ENCODE measurements around the gene DYNLRB1.
"Not testable (repeated sequence)": the region's sequence is repeated elsewhere in the genome, so short reads cannot be mapped to it uniquely, and the experiment has no call there.

DNA sequence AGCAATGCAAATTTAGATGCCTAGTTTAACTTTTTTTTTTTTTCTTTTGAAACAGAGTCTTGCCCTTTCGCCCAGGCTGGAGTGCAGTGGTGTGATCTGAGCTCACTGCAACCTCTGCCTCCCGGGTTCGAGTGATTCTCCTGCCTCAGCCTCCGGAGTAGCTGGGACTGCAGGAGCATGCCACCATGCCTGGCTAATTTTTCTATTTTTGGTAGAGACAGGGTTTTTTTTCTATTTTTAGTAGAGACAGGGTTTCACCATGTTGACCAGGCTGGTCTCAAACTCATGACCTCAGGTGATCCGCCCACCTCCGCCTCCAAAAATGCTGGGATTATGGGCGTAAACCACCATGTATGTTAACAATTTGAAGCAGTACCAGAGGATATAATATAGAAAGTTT lies 2.6 kb downstream of the DYNLRB1 start:
- TF ChIP-seq, protein P1, sequence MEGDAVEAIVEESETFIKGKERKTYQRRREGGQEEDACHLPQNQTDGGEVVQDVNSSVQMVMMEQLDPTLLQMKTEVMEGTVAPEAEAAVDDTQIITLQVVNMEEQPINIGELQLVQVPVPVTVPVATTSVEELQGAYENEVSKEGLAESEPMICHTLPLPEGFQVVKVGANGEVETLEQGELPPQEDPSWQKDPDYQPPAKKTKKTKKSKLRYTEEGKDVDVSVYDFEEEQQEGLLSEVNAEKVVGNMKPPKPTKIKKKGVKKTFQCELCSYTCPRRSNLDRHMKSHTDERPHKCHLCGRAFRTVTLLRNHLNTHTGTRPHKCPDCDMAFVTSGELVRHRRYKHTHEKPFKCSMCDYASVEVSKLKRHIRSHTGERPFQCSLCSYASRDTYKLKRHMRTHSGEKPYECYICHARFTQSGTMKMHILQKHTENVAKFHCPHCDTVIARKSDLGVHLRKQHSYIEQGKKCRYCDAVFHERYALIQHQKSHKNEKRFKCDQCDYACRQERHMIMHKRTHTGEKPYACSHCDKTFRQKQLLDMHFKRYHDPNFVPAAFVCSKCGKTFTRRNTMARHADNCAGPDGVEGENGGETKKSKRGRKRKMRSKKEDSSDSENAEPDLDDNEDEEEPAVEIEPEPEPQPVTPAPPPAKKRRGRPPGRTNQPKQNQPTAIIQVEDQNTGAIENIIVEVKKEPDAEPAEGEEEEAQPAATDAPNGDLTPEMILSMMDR (IDR thresholded peaks at IDR 0.05), result not testable (repeated sequence)
- TF ChIP-seq POLR2A (IDR thresholded peaks at IDR 0.05); POLR2AphosphoS5 (IDR thresholded peaks at IDR 0.05; ENCODE audit: insufficient read depth in 1 of 2, low read depth in 1 of 2): not testable (repeated sequence)

All from vagina (tissue), 2 donors.